ENCODE measurements around the gene DUOX1.
A peak's percentile ranks its signal among the peaks of the same experiment; 100 is the strongest.
"Not testable (repeated sequence)": the region's sequence is repeated elsewhere in the genome, so short reads cannot be mapped to it uniquely, and the experiment has no call there.

DUOX1 gene

DNA sequence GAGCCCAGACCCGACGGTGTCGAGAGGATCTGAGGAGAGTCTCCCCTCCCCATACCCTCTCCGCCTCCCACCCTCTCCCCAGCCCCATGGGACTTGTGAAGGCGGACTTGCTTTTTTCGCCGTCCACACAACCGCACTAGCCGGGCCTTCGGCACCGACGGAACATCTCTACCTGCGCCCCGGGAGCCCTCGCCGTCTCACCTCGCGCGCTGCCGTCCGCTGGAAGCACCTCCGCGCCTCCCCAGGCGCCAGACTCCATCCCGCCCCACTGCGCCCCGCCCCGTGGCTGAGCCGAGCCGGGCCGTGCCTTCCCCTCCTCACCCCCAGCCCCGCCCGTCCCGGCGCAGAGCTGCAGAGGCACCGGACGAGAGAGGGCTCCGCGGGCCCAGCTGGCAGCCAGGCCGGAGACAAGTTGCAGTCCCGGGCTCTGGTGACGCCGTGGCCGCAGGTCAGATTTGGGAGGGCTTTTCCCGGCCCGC is at the start of gene DUOX1, which contains the start of gene DUOXA1:
TSS of gene DUOX1 (plus strand) at position 344 of the 479 bp plus-strand sequence. CDS start 1,973 bp downstream, outside the sequence.
TSS of gene DUOXA1 (minus strand) at position 229 of the 479 bp plus-strand sequence. CDS start 6,865 bp downstream, outside the sequence.
- H3K4me3 ChIP-seq (ENCODE audit: low read depth, low read length), result no peak within 1 kb of the TSS
- DNase-seq (ENCODE audit: low read depth), result no peak
- TF ChIP-seq, protein P1, sequence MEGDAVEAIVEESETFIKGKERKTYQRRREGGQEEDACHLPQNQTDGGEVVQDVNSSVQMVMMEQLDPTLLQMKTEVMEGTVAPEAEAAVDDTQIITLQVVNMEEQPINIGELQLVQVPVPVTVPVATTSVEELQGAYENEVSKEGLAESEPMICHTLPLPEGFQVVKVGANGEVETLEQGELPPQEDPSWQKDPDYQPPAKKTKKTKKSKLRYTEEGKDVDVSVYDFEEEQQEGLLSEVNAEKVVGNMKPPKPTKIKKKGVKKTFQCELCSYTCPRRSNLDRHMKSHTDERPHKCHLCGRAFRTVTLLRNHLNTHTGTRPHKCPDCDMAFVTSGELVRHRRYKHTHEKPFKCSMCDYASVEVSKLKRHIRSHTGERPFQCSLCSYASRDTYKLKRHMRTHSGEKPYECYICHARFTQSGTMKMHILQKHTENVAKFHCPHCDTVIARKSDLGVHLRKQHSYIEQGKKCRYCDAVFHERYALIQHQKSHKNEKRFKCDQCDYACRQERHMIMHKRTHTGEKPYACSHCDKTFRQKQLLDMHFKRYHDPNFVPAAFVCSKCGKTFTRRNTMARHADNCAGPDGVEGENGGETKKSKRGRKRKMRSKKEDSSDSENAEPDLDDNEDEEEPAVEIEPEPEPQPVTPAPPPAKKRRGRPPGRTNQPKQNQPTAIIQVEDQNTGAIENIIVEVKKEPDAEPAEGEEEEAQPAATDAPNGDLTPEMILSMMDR (IDR thresholded peaks at IDR 0.05; ENCODE audit: control insufficient read depth, extremely low read depth, insufficient read depth), result no peak

DNA sequence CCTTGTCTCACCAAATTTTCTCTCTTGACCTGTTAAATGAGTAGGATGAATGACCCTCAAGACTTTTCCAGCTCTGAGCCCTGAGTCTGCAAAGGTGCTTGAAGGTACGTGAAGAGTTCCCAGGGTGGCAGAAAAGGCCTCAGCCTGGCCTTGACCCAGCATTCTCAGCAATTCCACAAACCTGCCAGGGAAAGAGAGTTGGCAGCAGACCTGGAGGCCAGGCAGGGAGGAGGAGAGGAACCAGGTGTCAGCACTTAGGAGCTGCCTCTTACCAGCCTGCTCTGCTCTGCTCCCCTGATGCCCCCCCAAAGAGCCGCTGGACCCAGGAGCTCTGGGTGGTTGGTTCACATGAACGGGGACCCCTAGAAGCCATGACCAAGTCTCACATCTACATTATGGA is 49.2 kb upstream of the DUOX1 start:
- DNase-seq (ENCODE audit: low read depth); H3K4me3 ChIP-seq (ENCODE audit: low read depth, low read length): not testable (repeated sequence)

DNA sequence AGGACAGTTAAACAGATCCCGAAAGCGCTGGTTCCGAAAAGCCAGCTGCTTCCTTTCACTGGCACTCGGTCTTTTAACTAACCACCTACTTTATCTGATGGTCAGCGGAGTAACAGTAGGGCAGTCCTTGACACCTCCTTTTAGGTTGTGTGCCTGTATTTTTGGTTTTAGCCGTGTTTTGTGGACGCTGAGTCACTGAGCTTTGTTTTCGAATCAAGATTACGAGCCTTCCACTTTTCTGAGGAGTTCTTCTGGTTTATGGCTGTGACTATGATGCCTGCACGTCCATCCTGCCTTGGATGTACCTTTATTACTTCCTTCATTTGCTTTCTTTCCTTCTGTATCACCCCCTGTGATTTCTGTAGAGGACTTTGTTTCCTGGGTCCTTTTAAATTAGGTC is 47.4 kb upstream of the DUOX1 start:
- H3K4me3 ChIP-seq (ENCODE audit: low read depth, low read length); DNase-seq (ENCODE audit: low read depth): not testable (repeated sequence)

DNA sequence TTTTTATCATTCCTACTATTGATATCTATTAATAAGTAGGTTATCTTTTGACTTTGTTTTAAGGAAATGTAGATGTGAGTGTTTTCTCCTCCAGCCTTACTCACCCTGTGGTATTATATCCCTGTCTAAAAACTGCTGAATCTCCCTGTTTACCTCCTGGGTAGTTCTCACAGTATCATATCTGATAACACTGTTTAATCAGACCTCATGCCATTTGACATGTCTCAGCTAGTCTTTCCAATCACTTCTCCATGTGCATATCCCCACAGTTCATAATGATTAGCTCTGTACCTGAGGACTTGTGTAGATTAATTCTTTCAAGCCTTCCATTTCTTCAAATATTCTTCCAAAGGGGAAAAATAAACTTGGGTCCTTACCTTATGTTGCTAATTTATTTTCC is 46.6 kb upstream of the DUOX1 start:
- DNase-seq (ENCODE audit: low read depth), result no peak
- TF ChIP-seq, protein P1 (IDR thresholded peaks at IDR 0.05; ENCODE audit: control insufficient read depth, extremely low read depth, insufficient read depth), result no peak
- no peak overlapping the region for H3K4me3 ChIP-seq (ENCODE audit: low read depth, low read length)

DNA sequence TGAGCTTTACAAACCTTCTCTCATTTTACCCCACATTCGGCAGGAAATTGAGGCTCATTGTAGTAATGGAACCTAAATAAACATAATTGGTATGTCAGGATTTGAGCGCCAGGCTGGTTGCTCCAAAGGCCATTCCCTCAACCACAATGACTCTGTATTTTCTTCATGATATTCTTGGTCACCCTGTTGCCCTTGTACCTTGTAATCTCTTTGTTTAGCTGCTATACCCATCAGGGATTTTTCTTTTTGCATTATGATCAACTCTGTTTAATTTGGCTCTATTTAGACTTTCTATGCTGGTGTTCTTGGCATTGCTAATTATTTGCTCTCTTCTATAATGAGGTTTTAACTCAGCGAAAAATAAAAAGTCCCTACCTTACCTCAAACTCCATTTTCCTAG is 45.6 kb upstream of the DUOX1 start:
- TF ChIP-seq, protein P1 (IDR thresholded peaks at IDR 0.05; ENCODE audit: control insufficient read depth, extremely low read depth, insufficient read depth), result no peak

DNA sequence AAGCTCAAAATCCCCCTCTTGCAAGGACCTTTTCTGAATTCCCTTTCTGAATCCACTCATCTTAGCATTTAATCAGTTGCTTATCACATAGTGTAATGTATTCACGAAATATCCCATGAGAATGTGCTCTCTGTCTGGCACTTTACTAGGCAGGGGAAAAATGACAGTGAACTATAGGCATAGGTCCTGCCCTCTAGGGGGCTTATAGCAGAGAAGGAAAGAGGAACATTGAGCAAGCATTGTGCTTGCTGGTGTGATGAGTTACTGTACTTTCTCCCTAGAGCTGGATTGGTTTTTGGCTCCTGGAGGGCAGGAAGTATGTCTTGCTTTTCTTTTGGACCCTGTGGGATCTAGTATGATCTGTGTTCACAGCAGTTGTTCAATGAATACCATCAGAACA is 42.3 kb upstream of the DUOX1 start:
- no peak for DNase-seq (ENCODE audit: low read depth)
- H3K4me3 ChIP-seq (ENCODE audit: low read depth, low read length), result no peak overlapping the region
- TF ChIP-seq, protein P1 (IDR thresholded peaks at IDR 0.05; ENCODE audit: control insufficient read depth, extremely low read depth, insufficient read depth), result no peak

More for the DNA sequence above, 45.6 kb upstream of the DUOX1 start:
- H3K4me3 ChIP-seq (ENCODE audit: low read depth, low read length), result no peak overlapping the region
- peak; percentile 69 for DNase-seq (ENCODE audit: low read depth)

DNA sequence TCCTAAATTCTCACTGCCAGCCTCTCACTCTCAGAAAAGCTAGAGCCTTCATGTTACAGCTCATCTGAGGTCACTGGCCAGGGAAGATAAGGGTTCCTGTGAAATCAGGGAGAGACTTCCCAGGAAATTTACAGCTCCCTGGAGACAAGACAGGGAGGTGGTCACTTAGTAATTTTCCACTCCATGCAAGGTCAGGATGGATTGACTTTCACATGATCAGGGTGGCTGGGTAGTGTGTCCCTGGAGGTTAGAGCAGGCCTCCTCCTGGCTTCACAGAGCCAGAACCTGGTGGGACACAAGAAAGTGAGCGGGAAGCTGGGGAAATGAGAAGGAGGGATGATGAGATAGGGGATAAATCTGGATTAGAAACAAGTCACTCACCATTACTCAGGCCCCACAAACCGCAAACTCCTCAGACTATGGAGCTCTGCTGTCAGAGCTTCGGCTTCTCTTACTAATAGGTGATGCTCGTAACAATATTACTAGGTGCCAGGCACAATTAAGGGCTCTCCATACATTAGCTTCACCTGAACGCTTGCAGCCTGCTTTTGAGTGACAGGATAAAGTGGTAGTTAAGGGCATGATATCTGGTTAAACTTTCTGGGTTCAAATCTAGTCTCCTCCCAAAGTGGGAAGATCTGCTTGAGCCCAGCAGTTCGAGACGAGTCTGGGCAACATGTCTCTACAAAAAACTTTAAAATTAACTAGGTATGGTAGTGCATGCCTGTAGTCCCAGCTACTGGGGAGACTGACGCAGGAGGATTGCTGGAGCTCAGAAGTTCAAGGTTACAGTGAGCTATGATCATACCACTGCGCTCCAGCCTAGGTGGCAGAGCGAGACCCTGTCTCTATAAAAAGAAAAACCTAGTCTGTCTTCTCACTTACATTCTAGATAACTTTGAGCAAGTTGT is 40.7 kb upstream of the DUOX1 start:
- TF ChIP-seq, protein P1 (IDR thresholded peaks at IDR 0.05; ENCODE audit: control insufficient read depth, extremely low read depth, insufficient read depth), result no peak
- no peak for DNase-seq (ENCODE audit: low read depth)

More for the DNA sequence above, 40.7 kb upstream of the DUOX1 start:
- H3K4me3 ChIP-seq (ENCODE audit: low read depth, low read length), result no peak overlapping the region

Data from LNCaP clone FGC (cell line).